HFFc6 (cell line): ENCODE measurements around the gene BCR. TPM values are rescaled to one million over a fixed set of nuclear protein-coding genes. Genes with fewer than 3 reads are reported as not detected.

ENCODE experiments used
- DNase-seq: peaks from one replicate; pipeline ENCODE4 v3.0.0-alpha.2; 2018
- H3K27ac Mint-ChIP-seq: 2 replicates; pipeline ENCODE4 v1.8.0; 2020; ENCODE audit warnings: mild to moderate bottlenecking, mixed read lengths
- H3K27me3 Mint-ChIP-seq: 2 replicates; pipeline ENCODE4 v1.8.0; 2021; ENCODE audit warnings: mild to moderate bottlenecking, moderate library complexity, mixed read lengths; ENCODE audit not compliant: insufficient read depth
- H3K36me3 Mint-ChIP-seq: 2 replicates; pipeline ENCODE4 v1.8.0; 2021; ENCODE audit warnings: low read depth, mixed read lengths
- H3K4me1 Mint-ChIP-seq: 2 replicates; pipeline ENCODE4 v1.8.0; 2020; ENCODE audit warnings: low read depth, mixed read lengths
- H3K4me3 Mint-ChIP-seq: 2 replicates; pipeline ENCODE4 v1.8.0; 2020; ENCODE audit warnings: mild to moderate bottlenecking, moderate library complexity, mixed read lengths
- H3K9me3 Mint-ChIP-seq: 2 replicates; pipeline ENCODE4 v1.8.0; 2020; ENCODE audit warnings: mild to moderate bottlenecking, mixed read lengths
- CTCF ChIP-seq: fragments of 200-600 bp; sonication (generic); IDR thresholded peaks from 2 replicates; pipeline ENCODE4 v1.5.0; 2021; ENCODE audit warnings: antibody characterized with exemption, mild to moderate bottlenecking
- total RNA-seq, 6 experiments: library from RNA; stranded (reverse); fragmentation: NEBNext Ultra II Directional; extraction: Animal tissue kit (Norgen Biotek cat#: 25700); gene quantifications; 2 replicates in 1 of 6; 3 replicates in 5 of 6; pipeline ENCODE4 v1.2.3, GENCODE V29; 2021

Gene BCR
- total RNA-seq, 6 experiments from 2014 or later, result 28.0 to 41.3 (median 31.3) TPM

- Mint-ChIP-seq H3K4me3 (no peak overlapping the region), H3K27ac (no peak overlapping the region), H3K4me1 (peaks cover under 1% of the 10 kb centered on the region; the same call in 1 of the 2 replicates), H3K36me3 (no peaks in the 10 kb centered on the region), H3K9me3 (no peaks in the 10 kb centered on the region), H3K27me3 (no peaks in the 10 kb centered on the region)
- no peak for DNase-seq
- TF ChIP-seq CTCF, result no peak
Observed at GRCh38 chr22:23271597-23271908, 91.2 kb downstream of the BCR start.

- Mint-ChIP-seq H3K36me3 (no peaks in the 10 kb centered on the region), H3K9me3 (no peaks in the 10 kb centered on the region), H3K4me3 (no peak overlapping the region), H3K4me1 (peaks cover 9% of the 10 kb centered on the region; the same call in 1 of the 2 replicates), H3K27me3 (no peaks in the 10 kb centered on the region), H3K27ac (no peak overlapping the region)
- no peak for DNase-seq
- TF ChIP-seq CTCF, result no peak
Observed at GRCh38 chr22:23272371-23272770, 92.1 kb downstream of the BCR start.

GRCh38 chr22:23272834-23273233, 92.5 kb downstream of the BCR start:
- Mint-ChIP-seq H3K4me1 (peaks cover 11% of the 10 kb centered on the region; the same call in 1 of the 2 replicates), H3K36me3 (no peaks in the 10 kb centered on the region), H3K4me3 (no peak overlapping the region), H3K9me3 (no peaks in the 10 kb centered on the region), H3K27ac (no peak overlapping the region), H3K27me3 (no peaks in the 10 kb centered on the region)
- no peak for DNase-seq
- no peak for TF ChIP-seq CTCF

GRCh38 chr22:23273445-23274145, 93.3 kb downstream of the BCR start:
- no peak for TF ChIP-seq CTCF
- H3K9me3 Mint-ChIP-seq, result no peaks in the 10 kb centered on the region
- H3K27me3 Mint-ChIP-seq, result no peaks in the 10 kb centered on the region
- H3K4me3 Mint-ChIP-seq, result no peak overlapping the region
- no peak for DNase-seq
- no peaks in the 10 kb centered on the region for H3K36me3 Mint-ChIP-seq
- no peak overlapping the region for H3K27ac Mint-ChIP-seq
- peaks cover 11% of the 10 kb centered on the region; the same call in 1 of the 2 replicates for H3K4me1 Mint-ChIP-seq

- peaks cover 11% of the 10 kb centered on the region; the same call in 1 of the 2 replicates for H3K4me1 Mint-ChIP-seq
- no peak for TF ChIP-seq CTCF
- no peaks in the 10 kb centered on the region for H3K36me3 Mint-ChIP-seq
- no peaks in the 10 kb centered on the region for H3K9me3 Mint-ChIP-seq
- no peaks in the 10 kb centered on the region for H3K27me3 Mint-ChIP-seq
- no peak for DNase-seq
- H3K27ac Mint-ChIP-seq, result no peak overlapping the region
- H3K4me3 Mint-ChIP-seq, result no peak overlapping the region
Observed at GRCh38 chr22:23274146-23274526, 93.8 kb downstream of the BCR start.
